ENCODE measurements around the gene PKD1.

PKD1 gene

GRCh38 chr16:2167068-2167638 lies 31.5 kb upstream of the PKD1 start:
- no peak for DNase-seq

- no peak for DNase-seq
Measured at GRCh38 chr16:2166263-2167067, 30.8 kb upstream of the PKD1 start.

- no peak for DNase-seq
Measured at GRCh38 chr16:2165861-2166260, 30.2 kb upstream of the PKD1 start.

GRCh38 chr16:2163211-2163881 lies 27.6 kb upstream of the PKD1 start:
- DNase-seq, result no peak

- no peak for DNase-seq
Measured at GRCh38 chr16:2162676-2163118, 27.0 kb upstream of the PKD1 start.

GRCh38 chr16:2161911-2162310 lies 26.2 kb upstream of the PKD1 start:
- no peak for DNase-seq

- no peak for DNase-seq
Measured at GRCh38 chr16:2160915-2161551, 25.3 kb upstream of the PKD1 start.

- DNase-seq, result no peak
Measured at GRCh38 chr16:2159175-2159838, 23.6 kb upstream of the PKD1 start.

- no peak for DNase-seq
Measured at GRCh38 chr16:2158262-2158638, 22.6 kb upstream of the PKD1 start.

- no peak for DNase-seq
Measured at GRCh38 chr16:2157480-2158261, 22.0 kb upstream of the PKD1 start.

- DNase-seq, result no peak
Measured at GRCh38 chr16:2156849-2157224, 21.1 kb upstream of the PKD1 start.

- DNase-seq, result peak; percentile 23
Measured at GRCh38 chr16:2155977-2156848, 20.5 kb upstream of the PKD1 start.

GRCh38 chr16:2155091-2155950 lies 19.6 kb upstream of the PKD1 start, which contains the start of gene TRAF7:
Gene TRAF7, plus strand, starts transcription at chr16:2155782. Its CDS starts 8,139 bp downstream, at chr16:2163921.
- peak; percentile 100 for DNase-seq

GRCh38 chr16:2154533-2155090 lies 18.9 kb upstream of the PKD1 start:
- DNase-seq, result peak; percentile 16

- DNase-seq, result no peak
Measured at GRCh38 chr16:2152695-2153506, 17.2 kb upstream of the PKD1 start.

GRCh38 chr16:2151188-2152091 lies 15.7 kb upstream of the PKD1 start:
- DNase-seq, result no peak

- DNase-seq, result no peak
Measured at GRCh38 chr16:2150418-2151187, 14.9 kb upstream of the PKD1 start.

All from inflammatory macrophage treated with lipopolysaccharide for 4 hours (primary cell).